NCI-H82 treated with DMSO at 0.1 percent for 48 hours (cell line): Measurements from ENCODE around the gene TENM3.

ENCODE experiments used
- DNase-seq: peaks from one replicate; lab custom pipeline; 2025; ENCODE audit not compliant: unreplicated experiment; lab: John Stamatoyannopoulos, UW

TENM3 gene

DNA sequence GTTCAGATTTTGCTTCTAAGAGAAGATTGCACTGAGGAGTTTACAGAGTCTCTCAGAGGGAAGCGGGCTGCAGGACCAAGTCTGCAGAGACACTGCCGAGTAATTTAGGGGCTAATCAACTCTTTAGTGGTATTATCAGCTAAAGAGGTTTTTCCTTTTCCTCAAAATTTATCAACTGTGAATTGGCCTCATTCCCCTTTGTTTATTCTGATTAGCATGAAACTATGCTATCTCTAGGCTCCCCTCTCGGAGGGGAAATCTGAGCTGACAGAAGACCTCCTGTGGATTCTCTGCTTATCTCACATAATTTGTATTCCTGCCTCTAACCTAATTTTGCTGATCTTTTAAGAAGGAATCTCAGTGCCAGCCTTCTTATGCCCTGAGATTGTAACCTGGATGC, 473.0 kb downstream of the TENM3 start:
- DNase-seq, result no peak

DNA sequence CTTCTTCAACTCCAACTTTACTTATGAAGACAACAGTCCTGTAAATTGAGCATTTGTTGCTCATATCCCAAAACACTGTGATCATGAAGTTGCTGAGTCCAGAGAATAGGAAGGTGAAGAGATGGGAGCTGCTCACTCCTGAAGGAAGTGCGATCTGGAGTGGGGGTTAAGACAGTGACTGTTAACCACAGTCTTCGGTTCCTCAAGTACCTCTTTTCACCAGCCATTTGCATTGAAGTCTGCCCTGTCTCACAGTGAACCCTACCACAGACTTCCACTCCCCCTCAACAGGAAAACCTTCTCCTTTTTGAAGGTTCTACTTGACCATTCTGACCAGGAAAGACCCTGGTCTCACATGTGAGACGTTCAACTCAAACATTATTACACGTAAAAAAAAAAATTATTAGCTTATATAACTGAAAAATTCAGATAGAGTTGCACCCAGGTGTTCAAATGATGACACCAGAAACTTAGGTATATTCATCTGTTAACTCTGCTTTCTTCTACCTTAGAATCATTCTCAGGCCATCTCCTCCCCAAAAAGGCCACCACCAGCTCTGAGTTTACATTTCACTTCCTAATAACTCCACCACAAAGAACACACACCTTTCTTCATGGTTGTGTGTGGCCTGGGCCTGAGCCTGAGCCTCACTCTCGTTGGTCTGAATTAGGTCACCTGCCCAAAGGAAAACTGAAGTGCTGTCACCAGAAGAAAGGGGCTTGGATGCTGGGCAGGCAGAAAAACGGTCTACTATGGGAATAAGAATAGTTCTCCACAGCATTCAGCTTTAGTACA, 474.8 kb downstream of the TENM3 start:
- no peak for DNase-seq

DNA sequence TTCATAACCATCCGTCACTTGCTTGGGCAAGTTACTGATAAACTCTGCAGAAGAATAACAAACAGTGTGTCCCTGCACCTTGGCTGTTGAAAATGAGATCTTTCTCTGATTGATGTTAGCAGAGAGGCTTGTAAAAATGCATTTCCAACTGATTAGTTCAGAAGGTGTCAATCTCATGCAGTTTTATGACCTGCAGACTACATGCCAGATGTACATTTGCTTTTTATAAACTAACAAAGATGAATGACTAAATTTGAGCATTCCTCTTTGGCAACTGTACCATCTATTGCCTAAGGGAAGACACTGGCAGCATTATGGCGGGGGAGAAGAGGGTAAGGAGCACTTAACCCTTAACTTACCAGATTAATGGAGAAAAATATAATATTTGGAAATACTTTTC, 481.2 kb downstream of the TENM3 start:
- DNase-seq, result no peak

DNA sequence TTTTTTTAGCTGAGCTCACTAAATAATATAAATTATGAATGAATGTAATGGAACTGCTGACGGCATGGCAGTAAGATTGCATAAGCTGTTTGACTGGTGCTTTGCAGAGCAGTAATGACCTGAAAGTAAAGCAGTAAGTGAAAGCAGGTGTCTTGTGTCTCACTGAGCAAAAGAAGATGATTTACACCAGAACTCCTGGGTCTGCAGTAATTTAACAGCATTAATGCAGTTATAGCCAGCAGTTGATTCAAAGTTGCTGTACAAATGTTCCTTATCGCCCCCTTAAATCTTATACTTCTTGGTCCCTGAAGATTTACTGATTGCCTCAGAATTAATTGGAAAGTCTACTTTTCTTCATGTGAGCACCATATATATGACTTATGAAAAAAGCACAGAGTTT, 486.3 kb downstream of the TENM3 start:
- DNase-seq, result no peak

- no peak for DNase-seq
Measured at GRCh38 chr4:182730791-182731190, 487.6 kb downstream of the TENM3 start.

DNA sequence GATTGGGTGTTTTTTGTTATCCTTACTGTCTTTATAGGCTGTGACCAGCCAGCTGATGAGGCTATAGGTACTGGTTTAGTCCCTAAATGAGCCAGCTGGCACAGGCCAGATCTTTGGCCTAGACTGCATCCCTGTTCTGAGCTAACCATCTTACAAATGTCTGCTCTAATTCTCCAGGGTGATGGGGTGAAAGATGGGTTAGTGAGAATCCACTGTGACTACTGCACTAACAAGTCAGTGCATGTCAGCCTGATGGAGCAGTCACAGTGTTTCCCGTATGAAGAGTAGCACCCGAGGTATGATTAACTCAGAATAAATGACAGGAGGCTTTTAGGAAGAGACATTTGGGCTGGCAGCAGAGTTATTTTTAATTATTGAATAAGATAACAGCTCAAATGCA, 493.0 kb downstream of the TENM3 start:
- no peak for DNase-seq

DNA sequence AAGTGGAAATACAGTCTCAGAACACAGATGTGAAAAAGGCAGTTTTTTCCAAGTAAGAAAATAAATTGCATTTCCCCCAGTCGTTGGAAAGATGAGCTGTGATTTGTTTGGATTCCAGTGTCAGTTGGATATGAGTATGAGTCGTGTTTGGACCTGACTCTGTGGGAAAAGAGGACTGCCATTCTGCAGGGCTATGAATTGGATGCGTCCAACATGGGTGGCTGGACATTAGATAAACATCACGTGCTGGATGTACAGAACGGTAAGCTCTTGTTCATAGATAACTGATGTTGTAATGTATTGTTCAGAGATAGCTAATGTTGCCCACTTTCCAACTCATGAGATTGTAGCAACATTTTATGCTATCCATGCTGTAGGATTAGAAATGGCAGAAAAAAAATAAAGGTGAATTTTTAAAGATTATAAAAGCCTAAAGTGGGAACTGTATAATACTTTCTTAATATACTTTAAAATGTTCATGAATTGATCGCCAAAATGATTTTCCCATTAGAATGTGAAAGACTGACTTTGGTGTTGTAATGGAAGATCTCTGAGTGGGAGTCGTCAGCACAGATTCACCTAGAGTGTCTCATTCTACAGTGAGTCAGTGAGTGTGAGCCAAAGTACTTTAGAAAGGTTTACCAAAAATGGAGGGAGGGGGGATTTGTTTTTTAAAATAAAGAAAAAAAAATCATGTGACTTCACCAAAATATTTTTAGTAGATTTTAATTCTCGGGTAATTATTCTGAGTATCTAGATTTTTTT, 495.3 kb downstream of the TENM3 start:
- DNase-seq, result no peak

DNA sequence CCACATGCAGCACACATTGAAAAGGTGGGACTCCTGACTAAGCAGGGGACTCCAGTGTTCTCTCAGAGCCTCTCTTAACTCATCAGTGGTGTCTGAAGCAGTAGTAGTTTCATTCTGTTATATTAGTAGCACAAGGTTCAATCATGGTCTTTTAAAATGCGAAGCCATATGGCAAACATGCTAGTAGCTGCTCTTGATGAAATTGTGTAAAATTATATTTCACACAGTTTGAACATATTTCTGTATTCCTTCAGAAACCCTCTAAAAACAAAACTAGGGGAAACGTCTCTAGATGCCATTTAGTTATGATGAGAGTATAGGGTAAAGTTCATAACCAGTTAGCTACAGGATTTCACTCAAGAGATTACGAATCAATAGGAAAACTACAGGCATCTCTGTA, 497.1 kb downstream of the TENM3 start:
- no peak for DNase-seq

DNA sequence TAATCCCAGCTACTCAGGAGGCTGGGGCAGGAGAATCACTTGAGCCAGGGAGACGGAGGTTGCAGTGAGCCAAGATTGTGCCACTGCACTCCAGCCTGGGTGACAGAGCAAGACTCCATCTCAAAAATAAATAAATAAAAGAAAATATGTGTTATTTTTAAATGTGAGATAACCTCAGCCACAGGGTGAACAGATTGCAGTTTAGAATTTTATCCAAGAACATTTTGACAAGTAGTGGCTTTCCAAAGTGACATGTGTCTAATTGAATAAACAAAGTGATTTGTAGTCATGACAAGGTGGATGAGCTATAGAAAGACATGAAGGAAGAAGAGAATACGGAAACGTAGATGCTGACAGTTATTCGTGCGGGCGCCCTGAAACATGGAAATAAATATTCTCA, 497.9 kb downstream of the TENM3 start:
- DNase-seq, result no peak

DNA sequence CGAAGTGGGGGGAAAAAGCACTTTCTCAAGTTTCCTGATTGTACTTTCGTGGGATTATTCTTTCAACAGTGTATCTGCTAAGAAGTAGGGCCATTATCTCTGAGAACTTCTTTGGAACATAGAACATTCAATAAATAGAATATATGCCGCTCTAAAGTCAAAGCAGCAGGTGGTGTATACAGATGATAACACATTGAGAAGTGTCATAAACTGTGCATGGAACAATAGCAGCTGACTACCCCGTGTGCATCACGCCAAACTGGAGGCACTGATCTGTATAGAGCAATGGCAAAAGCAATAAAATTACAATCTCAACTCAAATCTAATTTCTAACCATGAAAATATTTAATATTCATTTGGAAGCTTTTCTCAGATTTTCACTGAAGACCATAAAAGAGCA, 498.7 kb downstream of the TENM3 start:
- no peak for DNase-seq

GRCh38 chr4:182743815-182744214, 500.6 kb downstream of the TENM3 start:
- no peak for DNase-seq

DNA sequence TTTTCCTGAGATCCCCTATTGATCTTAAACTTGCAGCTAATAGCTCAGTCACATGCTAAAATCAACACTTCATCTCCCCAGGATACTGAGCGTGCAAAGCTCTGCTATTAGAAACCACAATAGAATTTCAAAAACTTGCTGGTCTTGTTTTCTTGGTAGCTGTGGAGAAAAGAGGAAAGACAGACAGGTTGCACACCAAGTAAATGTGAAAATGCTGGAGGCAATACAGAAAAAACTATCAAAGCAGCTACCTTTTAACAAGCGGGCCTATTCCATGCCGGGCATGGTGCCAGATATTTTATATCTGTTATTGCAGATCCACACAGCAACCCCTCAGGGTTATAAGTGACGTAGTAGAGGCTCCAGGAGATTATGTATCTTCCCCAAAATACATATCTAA, 502.0 kb downstream of the TENM3 start:
- DNase-seq, result no peak

- DNase-seq, result no peak
Measured at GRCh38 chr4:182746876-182747275, 503.7 kb downstream of the TENM3 start.

DNA sequence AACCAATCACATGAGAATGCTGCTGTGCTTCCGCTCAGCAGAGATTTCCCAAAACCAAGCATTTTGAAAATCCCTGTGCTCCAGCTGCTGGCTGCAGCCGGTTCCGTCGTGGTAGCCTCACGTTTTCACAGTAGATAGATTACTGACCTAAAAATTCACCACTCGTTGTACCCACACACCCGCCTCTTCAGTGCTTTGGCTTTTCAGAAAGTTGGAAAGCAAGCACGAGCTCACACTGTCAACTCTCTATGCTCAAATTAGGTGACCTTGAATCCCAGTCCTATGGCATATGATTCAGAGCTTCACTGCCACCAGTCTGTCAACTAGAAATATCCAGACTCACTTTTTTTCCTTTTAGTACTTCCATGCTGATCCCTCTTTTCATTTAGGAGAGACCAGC, 505.1 kb downstream of the TENM3 start:
- no peak for DNase-seq

- no peak for DNase-seq
Measured at GRCh38 chr4:182748949-182749348, 505.7 kb downstream of the TENM3 start.

GRCh38 chr4:182749667-182750167, 506.5 kb downstream of the TENM3 start:
- no peak for DNase-seq

GRCh38 chr4:182752158-182752910, 509.1 kb downstream of the TENM3 start:
- DNase-seq, result no peak

DNA sequence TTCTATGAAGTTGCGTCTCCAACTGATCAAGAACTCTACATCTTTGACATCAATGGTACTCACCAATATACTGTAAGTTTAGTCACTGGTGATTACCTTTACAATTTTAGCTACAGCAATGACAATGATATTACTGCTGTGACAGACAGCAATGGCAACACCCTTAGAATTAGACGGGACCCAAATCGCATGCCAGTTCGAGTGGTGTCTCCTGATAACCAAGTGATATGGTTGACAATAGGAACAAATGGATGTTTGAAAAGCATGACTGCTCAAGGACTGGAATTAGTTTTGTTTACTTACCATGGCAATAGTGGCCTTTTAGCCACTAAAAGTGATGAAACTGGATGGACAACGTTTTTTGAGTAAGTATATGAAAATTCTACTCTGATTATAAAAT, 511.7 kb downstream of the TENM3 start:
- DNase-seq, result no peak

- no peak for DNase-seq
Measured at GRCh38 chr4:182756161-182756690, 513.0 kb downstream of the TENM3 start.

- no peak for DNase-seq
Measured at GRCh38 chr4:182758273-182758672, 515.1 kb downstream of the TENM3 start.

GRCh38 chr4:182760551-182761043, 517.4 kb downstream of the TENM3 start:
- DNase-seq, result no peak
